ENCODE measurements around the gene SON.
"Not testable (repeated sequence)": the region's sequence is repeated elsewhere in the genome, so short reads cannot be mapped to it uniquely, and the experiment has no call there.

The SON gene

GRCh38 chr21:33587792-33588484 is 45.1 kb downstream of the SON start:
- no peak for DNase-seq (ENCODE audit: low read depth)
- no peak for TF ChIP-seq CTCF (IDR thresholded peaks at IDR 0.05; ENCODE audit: control insufficient read depth, insufficient read depth, low read depth, low read length, missing control alignments)
- H3K4me3 ChIP-seq (ENCODE audit: control insufficient read depth, low read depth, low read length) = peak overlapping the region; percentile 76

GRCh38 chr21:33588485-33589335 is 45.9 kb downstream of the SON start, which contains the start of gene DONSON:
DONSON (minus strand) TSS chr21:33588684; CDS start chr21:33588641, 43 bp downstream.
- no peak for TF ChIP-seq CTCF (IDR thresholded peaks at IDR 0.05; ENCODE audit: control insufficient read depth, insufficient read depth, low read depth, low read length, missing control alignments)
- H3K4me3 ChIP-seq (ENCODE audit: control insufficient read depth, low read depth, low read length) = peak within 1 kb of the TSS; percentile 76
- DNase-seq (ENCODE audit: low read depth) = peak; percentile 29

- DNase-seq (ENCODE audit: low read depth) = no peak
- H3K4me3 ChIP-seq (ENCODE audit: control insufficient read depth, low read depth, low read length) = no peak overlapping the region
- TF ChIP-seq CTCF (IDR thresholded peaks at IDR 0.05; ENCODE audit: control insufficient read depth, insufficient read depth, low read depth, low read length, missing control alignments) = no peak
These were observed 55.2 kb downstream of the SON start for GRCh38 chr21:33598051-33598450.

GRCh38 chr21:33608559-33608958 is 65.7 kb downstream of the SON start:
- TF ChIP-seq CTCF (IDR thresholded peaks at IDR 0.05; ENCODE audit: control insufficient read depth, insufficient read depth, low read depth, low read length, missing control alignments) = no peak
- no peak overlapping the region for H3K4me3 ChIP-seq (ENCODE audit: control insufficient read depth, low read depth, low read length)

GRCh38 chr21:33611006-33611744 is 68.3 kb downstream of the SON start:
- no peak for DNase-seq (ENCODE audit: low read depth)
- H3K4me3 ChIP-seq (ENCODE audit: control insufficient read depth, low read depth, low read length) = no peak overlapping the region
- no peak for TF ChIP-seq CTCF (IDR thresholded peaks at IDR 0.05; ENCODE audit: control insufficient read depth, insufficient read depth, low read depth, low read length, missing control alignments)

More at GRCh38 chr21:33608559-33608958, 65.7 kb downstream of the SON start:
- no peak for DNase-seq (ENCODE audit: low read depth)

- DNase-seq (ENCODE audit: low read depth); H3K4me3 ChIP-seq (ENCODE audit: control insufficient read depth, low read depth, low read length): not testable (repeated sequence)
These were observed 74.7 kb downstream of the SON start for GRCh38 chr21:33617565-33617964.
